ENCODE data around the gene CD33. TPM values are rescaled to one million over a fixed set of nuclear protein-coding genes. Genes with fewer than 3 reads are reported as not detected.

CD33 gene
- polyA plus RNA-seq, 2 of the 4 experiments (the other 2 are of a cell fraction): 0.10 TPM; not detected in 1

- H3K9me3 ChIP-seq: no peaks in the 10 kb centered on the region
- DNase-seq (ENCODE audit: low read depth in 1 of 2, low spot score in 1 of 2): no peak
- WGBS (ENCODE audit: missing lambda C conversion rate): 13% methylated on average over 3 of the region's 3 CpGs
- FAIRE-seq: no peak
- no peak for ATAC-seq
- TF ChIP-seq HOXA7 (CRISPR knock-in tag; IDR thresholded peaks at IDR 0.05): no peak
- no peak for TF ChIP-seq ESRRA (IDR thresholded peaks at IDR 0.05; ENCODE audit: borderline replicate concordance, low read length)
- no peak for TF ChIP-seq RCOR1 (IDR thresholded peaks at IDR 0.05; ENCODE audit: low read depth, low read length)
- TF ChIP-seq, protein P1, sequence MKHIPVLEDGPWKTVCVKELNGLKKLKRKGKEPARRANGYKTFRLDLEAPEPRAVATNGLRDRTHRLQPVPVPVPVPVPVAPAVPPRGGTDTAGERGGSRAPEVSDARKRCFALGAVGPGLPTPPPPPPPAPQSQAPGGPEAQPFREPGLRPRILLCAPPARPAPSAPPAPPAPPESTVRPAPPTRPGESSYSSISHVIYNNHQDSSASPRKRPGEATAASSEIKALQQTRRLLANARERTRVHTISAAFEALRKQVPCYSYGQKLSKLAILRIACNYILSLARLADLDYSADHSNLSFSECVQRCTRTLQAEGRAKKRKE (CRISPR knock-in tag; IDR thresholded peaks at IDR 0.05; ENCODE audit: low read depth): no peak
- no peak for TF ChIP-seq FOSB (CRISPR knock-in tag; IDR thresholded peaks at IDR 0.05)
- no peak for TF ChIP-seq POLR2AphosphoS2 (conservative IDR thresholded peaks at IDR 0.05; ENCODE audit: low read length)
- H3K4me1 ChIP-seq: no peaks in the 10 kb centered on the region
- POLR2A ChIA-PET: no interaction called here
- no peak overlapping the region for H3K4me2 ChIP-seq
- no peak overlapping the region for H3K4me3 ChIP-seq
- no peak overlapping the region for H3K27ac ChIP-seq
- CTCF ChIA-PET: interaction anchor here (0.7 kb wide), 1 partner anchor 263 kb away, joined by 3 read pairs; no protein-coding TSS in a partner anchor
These were observed 678 bp upstream of the CD33 start for GRCh38 chr19:51224163-51224641.

GRCh38 chr19:51226067-51226466, 1.2 kb downstream of the CD33 start:
- H3K9me3 ChIP-seq: no peaks in the 10 kb centered on the region
- no peak for TF ChIP-seq KDM5A (IDR thresholded peaks at IDR 0.05)
- TF ChIP-seq FOSB (CRISPR knock-in tag; IDR thresholded peaks at IDR 0.05): no peak
- TF ChIP-seq RAD21 (conservative IDR thresholded peaks at IDR 0.05 in 1 of 2, IDR thresholded peaks at IDR 0.05 in 1 of 2): no peak
- no peak for TF ChIP-seq EHF (CRISPR knock-in tag; IDR thresholded peaks at IDR 0.05)
- no peak overlapping the region for H3K4me2 ChIP-seq
- ATAC-seq (no peak), FAIRE-seq (no peak), DNase-seq (ENCODE audit: low read depth in 1 of 2, low spot score in 1 of 2) (no peak)
- H3K4me3 ChIP-seq: no peak overlapping the region
- 15% methylated on average over 3 of the region's 3 CpGs for WGBS (ENCODE audit: missing lambda C conversion rate)
- H3K4me1 ChIP-seq: no peaks in the 10 kb centered on the region
- H3K27ac ChIP-seq: no peak overlapping the region
- CTCF ChIA-PET: no interaction called here
- POLR2A ChIA-PET: no interaction called here

GRCh38 chr19:51227326-51227725, 2.4 kb downstream of the CD33 start:
- Histone ChIP-seq H3K9me3 (no peaks in the 10 kb centered on the region), H3K4me1 (no peaks in the 10 kb centered on the region), H3K4me2 (no peak overlapping the region), H3K27ac (no peak overlapping the region), H3K4me3 (no peak overlapping the region)
- FAIRE-seq: peak; percentile 32
- DNase-seq (ENCODE audit: low read depth in 1 of 2, low spot score in 1 of 2): no peak
- 3% methylated on average over 2 of the region's 2 CpGs for WGBS (ENCODE audit: missing lambda C conversion rate)
- ATAC-seq: no peak
- TF ChIP-seq, protein P2, sequence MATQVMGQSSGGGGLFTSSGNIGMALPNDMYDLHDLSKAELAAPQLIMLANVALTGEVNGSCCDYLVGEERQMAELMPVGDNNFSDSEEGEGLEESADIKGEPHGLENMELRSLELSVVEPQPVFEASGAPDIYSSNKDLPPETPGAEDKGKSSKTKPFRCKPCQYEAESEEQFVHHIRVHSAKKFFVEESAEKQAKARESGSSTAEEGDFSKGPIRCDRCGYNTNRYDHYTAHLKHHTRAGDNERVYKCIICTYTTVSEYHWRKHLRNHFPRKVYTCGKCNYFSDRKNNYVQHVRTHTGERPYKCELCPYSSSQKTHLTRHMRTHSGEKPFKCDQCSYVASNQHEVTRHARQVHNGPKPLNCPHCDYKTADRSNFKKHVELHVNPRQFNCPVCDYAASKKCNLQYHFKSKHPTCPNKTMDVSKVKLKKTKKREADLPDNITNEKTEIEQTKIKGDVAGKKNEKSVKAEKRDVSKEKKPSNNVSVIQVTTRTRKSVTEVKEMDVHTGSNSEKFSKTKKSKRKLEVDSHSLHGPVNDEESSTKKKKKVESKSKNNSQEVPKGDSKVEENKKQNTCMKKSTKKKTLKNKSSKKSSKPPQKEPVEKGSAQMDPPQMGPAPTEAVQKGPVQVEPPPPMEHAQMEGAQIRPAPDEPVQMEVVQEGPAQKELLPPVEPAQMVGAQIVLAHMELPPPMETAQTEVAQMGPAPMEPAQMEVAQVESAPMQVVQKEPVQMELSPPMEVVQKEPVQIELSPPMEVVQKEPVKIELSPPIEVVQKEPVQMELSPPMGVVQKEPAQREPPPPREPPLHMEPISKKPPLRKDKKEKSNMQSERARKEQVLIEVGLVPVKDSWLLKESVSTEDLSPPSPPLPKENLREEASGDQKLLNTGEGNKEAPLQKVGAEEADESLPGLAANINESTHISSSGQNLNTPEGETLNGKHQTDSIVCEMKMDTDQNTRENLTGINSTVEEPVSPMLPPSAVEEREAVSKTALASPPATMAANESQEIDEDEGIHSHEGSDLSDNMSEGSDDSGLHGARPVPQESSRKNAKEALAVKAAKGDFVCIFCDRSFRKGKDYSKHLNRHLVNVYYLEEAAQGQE (IDR thresholded peaks at IDR 0.05): no peak
- no peak for TF ChIP-seq ESRRA (IDR thresholded peaks at IDR 0.05; ENCODE audit: borderline replicate concordance, low read length)
- no peak for TF ChIP-seq ELK1 (IDR thresholded peaks at IDR 0.05; ENCODE audit: low read depth, low read length)
- no peak for TF ChIP-seq ZNF302 (CRISPR knock-in tag; IDR thresholded peaks at IDR 0.05)
- TF ChIP-seq, protein P3, sequence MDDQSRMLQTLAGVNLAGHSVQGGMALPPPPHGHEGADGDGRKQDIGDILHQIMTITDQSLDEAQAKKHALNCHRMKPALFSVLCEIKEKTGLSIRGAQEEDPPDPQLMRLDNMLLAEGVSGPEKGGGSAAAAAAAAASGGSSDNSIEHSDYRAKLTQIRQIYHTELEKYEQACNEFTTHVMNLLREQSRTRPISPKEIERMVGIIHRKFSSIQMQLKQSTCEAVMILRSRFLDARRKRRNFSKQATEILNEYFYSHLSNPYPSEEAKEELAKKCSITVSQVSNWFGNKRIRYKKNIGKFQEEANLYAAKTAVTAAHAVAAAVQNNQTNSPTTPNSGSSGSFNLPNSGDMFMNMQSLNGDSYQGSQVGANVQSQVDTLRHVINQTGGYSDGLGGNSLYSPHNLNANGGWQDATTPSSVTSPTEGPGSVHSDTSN (IDR thresholded peaks at IDR 0.05): no peak
- no peak for TF ChIP-seq MAX (IDR thresholded peaks at IDR 0.05)
- no peak for TF ChIP-seq SREBF2 (IDR thresholded peaks at IDR 0.05)
- no peak for TF ChIP-seq HEYL (CRISPR knock-in tag; IDR thresholded peaks at IDR 0.05)
- TF ChIP-seq EP300 (IDR thresholded peaks at IDR 0.05): no peak
- ChIA-PET POLR2A (no interaction called here), CTCF (interaction anchor here (1.2 kb wide), 1 partner anchor 12 kb away, joined by 3 read pairs; no protein-coding TSS in a partner anchor)

Data from A549 (cell line).